Right lobe of liver (tissue), 4 donors: ENCODE results near the gene UNC13D.

Experiments
- POLR2A ChIP-seq: fragments of 450-650 bp; IDR thresholded peaks from one replicate; pipeline ENCODE4 v1.6.1; 2017; ENCODE audit warnings: antibody characterized with exemption, mild to moderate bottlenecking
- TF ChIP-seq, protein P1 (sequence below), 4 donors: fragments of 200-600 bp in 3 of 4; fragments of 450-650 bp in 1 of 4; IDR thresholded peaks; one replicate each; pipeline versions ENCODE4 v1.5.1 to v1.8.0; 2016 to 2022; ENCODE audit warnings: antibody characterized with exemption in 4 of 4, mild to moderate bottlenecking in 2 of 4
- donor health status: DM: no; HTN: no; CAD: no.
- donor health status: DM: no; HTN: no; CAD: no.
- donor health status: DM: no; HTN: yes; CAD: no.

DNA sequence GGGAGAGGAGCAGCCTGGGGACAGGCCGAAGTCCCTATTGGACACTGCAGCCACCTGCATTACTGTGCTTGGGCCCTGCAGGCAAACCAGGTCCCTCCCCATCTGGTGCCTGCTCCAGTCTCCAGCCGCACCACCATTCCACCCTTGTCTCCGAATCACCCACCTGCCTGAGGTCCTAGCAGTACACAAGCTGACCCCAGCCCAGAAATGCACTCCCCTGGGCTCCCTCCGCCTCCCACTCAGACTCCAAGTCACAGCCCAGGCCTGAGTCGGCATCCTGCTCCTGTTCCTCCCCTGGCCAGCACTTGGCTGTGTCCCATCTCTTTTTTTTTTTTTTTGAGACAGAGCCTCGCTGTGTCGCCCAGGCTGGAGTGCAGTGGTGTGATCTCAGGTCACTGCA, 6.3 kb downstream of the UNC13D start:
- TF ChIP-seq, protein P1, sequence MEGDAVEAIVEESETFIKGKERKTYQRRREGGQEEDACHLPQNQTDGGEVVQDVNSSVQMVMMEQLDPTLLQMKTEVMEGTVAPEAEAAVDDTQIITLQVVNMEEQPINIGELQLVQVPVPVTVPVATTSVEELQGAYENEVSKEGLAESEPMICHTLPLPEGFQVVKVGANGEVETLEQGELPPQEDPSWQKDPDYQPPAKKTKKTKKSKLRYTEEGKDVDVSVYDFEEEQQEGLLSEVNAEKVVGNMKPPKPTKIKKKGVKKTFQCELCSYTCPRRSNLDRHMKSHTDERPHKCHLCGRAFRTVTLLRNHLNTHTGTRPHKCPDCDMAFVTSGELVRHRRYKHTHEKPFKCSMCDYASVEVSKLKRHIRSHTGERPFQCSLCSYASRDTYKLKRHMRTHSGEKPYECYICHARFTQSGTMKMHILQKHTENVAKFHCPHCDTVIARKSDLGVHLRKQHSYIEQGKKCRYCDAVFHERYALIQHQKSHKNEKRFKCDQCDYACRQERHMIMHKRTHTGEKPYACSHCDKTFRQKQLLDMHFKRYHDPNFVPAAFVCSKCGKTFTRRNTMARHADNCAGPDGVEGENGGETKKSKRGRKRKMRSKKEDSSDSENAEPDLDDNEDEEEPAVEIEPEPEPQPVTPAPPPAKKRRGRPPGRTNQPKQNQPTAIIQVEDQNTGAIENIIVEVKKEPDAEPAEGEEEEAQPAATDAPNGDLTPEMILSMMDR (IDR thresholded peaks at IDR 0.05): no peak
- no peak for TF ChIP-seq POLR2A
